Prostate gland (tissue), 2 donors: ENCODE results near the gene BPTF.

Experiments
- CTCF ChIP-seq, 4 experiments: fragments of 200-600 bp in 2 of 4; fragments of 450-650 bp in 2 of 4; sonication (generic) in 2 of 4; IDR thresholded peaks; 1 replicate in 3 of 4; 2 replicates in 1 of 4; pipeline ENCODE4 v1.5.1; 2016 to 2019; ENCODE audit warnings: antibody characterized with exemption in 4 of 4, mild to moderate bottlenecking in 2 of 4, moderate library complexity in 2 of 4
- POLR2A ChIP-seq: fragments of 450-650 bp; IDR thresholded peaks from one replicate; pipeline ENCODE4 v1.6.1; 2016; ENCODE audit warnings: antibody characterized with exemption, mild to moderate bottlenecking
- POLR2AphosphoS5 ChIP-seq: sonication (generic); formaldehyde crosslinking; IDR thresholded peaks from one replicate; pipeline ENCODE4 v1.6.1; 2017; ENCODE audit warnings: antibody characterized with exemption

GRCh38 chr17:67920212-67920611 lies 94.9 kb downstream of the BPTF start:
- TF ChIP-seq CTCF (IDR thresholded peaks at IDR 0.05) (no peak), POLR2A (no peak), POLR2AphosphoS5 (no peak)
